HG03520 (cell line): ENCODE results near the gene RAB8A.

Experiments
- ATAC-seq: cut with Tn5 transposase; IDR thresholded peaks from one replicate; pipeline ENCODE4 v1.9.1; 2021; ENCODE audit warnings: mild to moderate bottlenecking, moderate library complexity; ENCODE audit not compliant: unreplicated experiment

Gene RAB8A

DNA sequence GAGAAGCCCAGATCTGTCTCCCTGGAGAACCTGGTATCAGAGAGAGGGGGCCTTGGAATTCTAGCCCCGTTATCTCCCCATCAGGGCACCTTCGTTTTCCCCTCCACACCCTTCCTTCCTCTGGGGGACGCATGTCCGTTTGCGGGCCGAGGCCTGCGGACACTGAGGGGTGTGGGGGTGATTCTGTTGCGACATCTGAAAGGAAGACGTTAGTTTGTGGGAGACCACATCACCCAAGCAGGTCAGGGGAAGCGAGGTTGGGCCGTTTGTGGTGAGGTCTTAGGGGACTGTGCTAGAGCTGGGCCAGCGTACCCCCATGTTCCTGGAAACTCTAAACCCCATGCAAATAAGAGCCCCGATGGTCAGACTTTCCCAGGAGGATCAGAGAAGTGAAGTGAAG lies 28.1 kb downstream of the RAB8A start:
- ATAC-seq = no peak

DNA sequence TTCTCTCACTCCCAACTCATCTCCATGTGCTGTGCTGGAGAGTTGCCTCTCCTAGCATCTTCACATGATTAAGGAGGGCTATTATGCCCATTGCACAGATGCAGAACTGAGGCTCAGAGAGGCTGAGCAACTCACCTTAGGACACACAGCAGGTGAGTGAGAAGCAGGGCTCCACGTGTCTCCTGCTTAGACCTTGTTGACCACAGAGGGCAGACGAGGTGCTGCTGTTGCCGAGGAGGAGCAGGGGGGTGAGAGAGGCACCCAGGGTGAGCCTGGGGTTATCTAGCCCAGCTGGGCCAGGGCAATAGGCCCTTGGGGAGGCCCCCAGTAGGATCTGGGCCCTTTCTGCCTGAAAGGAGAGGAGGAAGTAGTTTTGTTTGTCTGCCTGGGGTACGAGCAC lies 29.4 kb downstream of the RAB8A start:
- no peak for ATAC-seq

DNA sequence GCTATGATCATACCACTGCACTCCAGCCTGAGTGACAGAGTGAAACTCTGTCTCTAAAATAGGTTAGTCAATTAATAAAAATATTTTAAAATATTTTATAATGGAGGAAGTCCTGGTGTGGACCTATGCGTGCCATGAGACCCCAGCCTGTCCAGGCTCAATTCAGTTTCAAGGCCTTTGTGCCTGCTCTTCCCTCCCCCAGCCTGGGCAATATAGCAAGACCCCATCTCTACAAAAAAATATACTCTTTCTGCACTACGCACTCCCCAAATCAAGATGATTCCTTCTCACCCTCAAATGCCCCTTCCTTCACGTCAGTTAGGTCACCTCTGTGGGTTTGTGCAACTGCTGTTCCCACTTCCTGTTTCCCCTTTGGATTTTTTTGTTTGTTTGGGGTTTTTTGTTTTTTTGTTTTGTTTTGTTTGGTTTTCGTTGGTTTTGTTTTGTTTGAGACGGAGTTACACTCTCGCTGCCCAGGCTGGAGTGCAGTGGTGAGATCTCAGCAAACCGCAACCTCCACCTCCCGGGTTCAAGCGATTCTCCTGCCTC lies 30.4 kb downstream of the RAB8A start:
- ATAC-seq = no peak

DNA sequence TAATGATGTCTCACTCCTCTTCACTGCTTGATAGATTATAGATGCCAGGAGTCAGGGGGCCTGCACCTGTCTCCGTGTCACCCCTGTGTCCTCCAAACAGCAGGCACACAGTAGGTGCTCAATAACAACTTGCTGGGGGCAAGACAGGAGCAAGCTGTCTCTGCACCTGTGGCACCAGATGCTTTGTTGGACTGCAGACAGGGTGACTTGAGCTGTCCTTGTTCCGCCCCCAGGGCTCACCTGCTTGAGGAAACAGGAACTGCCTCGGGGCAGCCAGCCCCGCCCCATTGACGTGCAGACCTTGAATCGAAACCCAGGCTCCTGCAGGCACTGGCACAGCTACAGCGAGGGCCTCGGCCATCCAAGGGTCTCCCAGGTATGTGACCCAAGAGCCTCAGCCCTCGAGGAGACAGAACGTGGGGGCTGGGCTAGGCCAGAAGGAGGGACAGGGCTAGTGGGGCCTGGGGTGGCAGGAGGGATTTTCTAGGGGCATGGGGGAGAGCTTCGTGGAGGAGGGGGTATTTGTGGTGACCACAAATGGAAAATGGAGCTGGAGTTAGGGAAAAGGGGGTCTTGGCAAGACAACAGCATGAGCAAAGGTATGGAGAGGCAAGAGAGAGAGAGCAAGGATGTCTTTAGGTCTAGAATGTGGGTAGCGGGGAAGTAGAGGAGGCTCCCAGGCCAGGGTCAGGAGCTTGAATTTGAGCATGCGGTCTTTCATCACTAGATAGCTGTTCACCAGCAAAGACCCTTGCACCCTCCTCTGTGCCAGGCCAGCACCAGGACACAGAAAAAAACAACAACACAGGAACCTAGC lies 31.9 kb downstream of the RAB8A start, which contains the start of gene HSH2D:
HSH2D (plus strand) TSS at position 287 of the 817 bp plus-strand sequence. CDS start 5,066 bp downstream, outside the sequence.
- peak; percentile 58 for ATAC-seq

DNA sequence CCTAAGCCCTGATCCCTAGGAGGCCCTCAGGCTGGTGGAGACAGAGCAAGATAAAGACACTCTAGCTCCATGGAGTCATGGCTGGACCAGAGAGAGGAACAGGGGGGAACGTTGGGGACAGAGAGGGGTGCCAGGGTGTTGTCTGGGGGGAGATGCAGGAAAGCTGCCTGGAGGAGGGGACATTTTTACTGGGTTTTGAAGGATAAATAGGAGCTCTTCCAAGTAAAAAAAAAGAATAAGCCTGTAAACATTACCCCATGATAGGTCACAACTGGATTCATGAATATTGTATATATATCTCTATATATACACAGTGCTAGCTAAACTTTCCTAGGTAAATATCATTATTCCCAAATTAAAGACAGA lies 32.5 kb downstream of the RAB8A start:
- ATAC-seq = no peak

DNA sequence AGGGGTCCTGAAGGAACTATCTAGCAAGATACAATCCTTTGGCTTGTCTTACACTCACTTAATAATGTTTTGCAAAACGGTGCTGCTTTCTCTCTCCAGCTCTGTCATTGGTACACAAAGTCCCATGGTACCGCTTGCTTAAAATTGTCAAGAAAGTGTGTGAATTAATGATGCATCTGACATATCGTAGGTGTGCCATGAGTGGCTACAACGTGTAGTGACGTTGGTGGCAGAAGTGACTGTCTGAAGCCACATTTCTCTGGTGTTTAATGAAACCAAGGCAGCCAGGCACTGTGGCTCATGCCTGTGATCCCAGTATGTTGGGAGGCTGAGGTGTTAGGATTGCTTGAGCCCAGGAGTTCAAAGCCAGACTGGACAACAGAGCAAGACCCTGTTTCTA lies 34.4 kb downstream of the RAB8A start:
- ATAC-seq = no peak

DNA sequence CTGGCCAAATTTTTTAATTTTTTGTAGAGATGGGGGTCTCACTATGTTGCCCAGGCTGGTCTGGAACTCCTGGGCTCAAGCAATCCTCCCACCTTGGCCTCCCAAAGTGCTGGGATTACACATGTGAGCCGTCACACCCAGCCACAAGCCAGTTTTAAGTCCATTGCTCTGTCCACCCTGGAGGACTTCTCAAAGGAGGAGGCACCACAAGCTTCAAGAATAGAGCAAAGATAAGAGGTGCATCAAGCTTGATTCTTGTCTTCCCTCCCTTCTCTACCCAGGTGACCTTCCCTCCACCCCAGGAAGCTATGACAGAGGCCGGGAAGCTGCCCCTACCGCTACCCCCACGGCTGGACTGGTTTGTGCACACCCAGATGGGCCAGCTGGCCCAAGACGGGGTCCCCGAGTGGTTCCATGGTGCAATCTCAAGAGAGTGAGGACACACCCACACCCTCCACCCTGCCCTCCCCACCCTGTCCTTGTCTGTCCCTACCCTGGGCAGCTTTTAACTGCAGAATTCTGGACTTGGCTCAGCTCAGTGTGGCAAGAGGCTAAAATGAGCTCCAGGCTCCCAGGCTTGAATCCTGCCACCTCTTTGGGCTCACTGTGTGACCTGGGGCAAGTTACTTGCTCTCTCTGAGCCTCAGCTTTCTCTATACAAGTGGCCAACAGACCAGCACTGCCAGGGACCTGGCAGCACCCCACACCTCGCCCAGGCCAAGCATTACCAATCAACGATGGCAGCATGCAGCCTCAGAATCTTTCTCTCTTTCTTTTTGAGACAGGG lies 36.9 kb downstream of the RAB8A start:
- no peak for ATAC-seq

DNA sequence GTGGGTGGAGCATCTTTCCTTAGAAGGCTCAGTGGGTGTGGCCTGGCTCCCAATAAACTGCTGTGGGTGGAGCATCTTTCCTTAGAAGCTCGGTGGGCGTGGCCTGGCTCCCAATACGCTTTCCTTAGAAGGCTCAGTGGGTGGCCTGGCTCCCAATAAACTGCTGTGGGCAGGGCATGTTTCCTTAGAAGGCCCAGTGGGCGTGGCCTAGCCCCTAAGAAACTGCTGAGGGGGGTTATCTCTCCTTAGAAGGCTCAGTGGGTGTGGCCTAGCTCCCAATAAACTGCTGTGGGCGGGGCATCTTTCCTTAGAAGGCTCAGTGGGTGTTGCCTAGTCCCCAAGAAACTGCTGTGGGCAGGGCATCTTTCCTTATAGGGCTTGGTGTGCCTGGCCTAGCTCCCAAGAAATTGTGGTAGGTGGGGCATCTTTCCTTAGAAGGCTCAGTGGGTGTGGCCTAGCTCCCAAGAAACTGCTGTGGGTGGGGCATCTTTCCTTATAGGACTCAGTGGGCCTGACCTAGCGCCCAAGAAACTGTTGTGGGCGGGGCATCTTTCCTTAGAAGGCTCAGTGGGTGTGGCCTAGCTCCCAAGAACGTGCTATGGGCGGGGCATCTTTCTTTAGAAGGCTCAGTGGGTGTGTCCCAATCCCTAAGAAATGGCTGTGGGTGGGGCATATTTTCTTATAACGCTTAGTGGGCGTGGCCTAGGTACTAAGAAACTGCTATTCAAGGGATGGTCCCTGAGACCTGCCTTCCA lies 42.1 kb downstream of the RAB8A start:
- ATAC-seq = no peak

DNA sequence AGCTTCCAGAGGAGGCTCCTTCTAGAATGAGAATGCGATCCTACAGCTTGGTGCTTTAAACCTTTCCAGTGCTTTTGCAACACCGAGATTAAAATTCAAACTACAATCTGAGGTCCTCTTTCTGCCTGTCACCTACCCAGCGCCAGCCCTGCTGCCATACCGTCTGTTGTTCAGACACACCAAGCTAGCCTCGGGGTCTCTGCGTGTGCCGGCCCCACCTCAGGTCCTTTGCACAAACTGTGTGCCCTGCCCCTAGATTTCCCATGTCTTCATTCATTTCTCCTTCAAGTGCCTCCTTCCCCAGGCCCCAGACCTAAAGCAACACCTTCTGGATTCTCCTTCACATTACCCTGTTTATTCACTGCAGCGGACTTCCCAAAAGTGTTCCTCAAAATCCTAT lies 42.9 kb downstream of the RAB8A start:
- ATAC-seq = no peak

DNA sequence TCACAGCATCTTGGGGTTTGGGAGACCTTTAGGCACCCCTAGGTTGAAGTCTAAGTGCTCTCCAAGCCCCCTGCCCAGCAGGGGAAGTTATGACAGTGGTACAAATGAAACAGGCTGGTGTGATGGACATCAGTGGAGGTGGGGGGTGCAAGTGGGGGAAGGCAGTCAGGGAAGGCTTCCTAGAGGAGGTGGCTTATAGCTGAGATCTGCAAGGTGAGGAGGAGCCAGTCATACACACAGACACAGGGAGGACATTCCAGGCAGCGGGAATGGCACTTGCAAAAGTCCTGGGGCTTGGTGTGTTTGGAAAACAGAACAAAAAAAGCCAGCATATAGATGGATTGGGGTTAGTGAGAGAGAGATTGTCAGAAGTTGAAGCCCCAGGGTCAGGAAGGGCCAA lies 43.4 kb downstream of the RAB8A start:
- ATAC-seq = no peak

DNA sequence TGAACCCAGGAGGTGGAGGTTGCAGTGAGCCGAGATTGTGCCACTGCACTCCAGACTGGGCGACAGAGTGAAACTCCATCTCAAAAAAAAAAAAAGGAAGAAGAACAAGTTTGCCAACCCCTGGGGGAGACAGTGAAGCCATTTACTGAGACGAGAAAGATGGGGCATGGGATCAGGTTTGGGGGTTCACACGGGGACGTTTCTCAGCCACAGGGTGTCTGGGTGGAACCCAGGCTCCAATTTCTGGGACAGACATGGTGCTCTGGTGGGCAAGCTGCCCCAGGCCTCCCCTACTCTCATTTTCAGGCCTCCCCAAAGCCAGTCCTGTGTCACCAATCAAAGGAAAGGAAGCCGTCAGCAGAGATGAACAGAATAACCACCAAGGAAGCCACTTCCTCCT lies 45.2 kb downstream of the RAB8A start:
- ATAC-seq = no peak

DNA sequence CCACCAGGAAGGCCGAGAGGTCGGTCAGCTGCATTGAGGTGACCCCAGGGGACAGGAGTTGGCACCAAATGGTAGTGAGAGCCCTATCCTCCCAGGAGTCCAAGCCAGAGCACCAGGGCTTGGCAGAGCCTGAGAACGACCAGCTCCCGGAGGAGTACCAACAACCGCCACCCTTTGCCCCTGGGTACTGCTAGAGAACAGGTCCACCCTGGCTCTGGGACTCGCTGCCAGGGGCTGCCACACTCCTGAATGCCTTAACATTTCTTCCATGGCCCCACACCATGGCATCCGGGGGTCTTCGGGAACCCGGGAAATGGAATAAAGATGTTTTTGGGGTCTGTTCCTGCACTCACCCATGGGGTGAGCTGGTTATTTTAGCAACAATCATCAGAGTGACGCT lies 45.9 kb downstream of the RAB8A start:
- no peak for ATAC-seq

DNA sequence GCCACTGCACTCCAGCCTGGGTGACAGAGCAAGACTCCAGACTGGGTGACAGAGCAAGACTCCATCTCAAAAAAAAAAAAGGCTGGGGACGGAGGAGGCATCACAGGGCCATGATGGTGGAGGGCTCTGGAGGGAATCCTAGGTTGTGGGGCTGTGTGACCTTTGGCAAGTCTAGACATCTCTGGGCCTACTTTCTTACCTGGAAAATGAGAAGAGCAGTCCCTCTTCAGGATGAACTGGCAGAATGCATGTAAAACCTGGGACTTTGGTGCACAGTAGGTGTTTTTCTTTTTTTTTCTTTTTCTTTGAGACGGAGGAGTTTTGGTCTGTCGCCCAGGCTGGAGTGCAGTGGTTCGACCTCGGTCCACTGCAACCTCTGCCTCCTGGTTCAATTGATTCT lies 48.0 kb downstream of the RAB8A start:
- no peak for ATAC-seq

DNA sequence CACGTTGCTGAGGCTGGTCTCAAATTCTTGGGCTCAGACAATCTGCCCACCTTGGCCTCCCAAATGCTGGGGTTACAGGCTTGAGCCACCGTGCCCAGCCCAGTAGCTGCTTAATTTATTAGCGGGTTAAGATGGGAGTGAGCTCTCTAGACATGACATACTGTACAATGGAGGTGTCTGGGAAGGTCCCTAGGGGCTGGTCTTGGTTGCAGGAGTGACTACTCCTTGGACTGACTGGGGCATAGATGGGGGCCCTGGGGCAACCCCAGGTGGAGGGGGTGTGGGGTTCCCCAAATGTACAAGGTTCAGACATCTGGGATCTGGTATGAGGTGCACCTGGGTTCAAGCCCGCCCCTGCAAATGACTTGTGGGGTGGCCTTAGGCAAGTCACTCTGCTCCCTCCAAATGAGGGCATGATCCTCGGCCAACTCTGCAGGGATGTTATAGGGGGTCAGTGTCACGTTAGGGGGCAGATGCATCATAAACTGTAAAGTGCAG lies 48.8 kb downstream of the RAB8A start:
- ATAC-seq = no peak

DNA sequence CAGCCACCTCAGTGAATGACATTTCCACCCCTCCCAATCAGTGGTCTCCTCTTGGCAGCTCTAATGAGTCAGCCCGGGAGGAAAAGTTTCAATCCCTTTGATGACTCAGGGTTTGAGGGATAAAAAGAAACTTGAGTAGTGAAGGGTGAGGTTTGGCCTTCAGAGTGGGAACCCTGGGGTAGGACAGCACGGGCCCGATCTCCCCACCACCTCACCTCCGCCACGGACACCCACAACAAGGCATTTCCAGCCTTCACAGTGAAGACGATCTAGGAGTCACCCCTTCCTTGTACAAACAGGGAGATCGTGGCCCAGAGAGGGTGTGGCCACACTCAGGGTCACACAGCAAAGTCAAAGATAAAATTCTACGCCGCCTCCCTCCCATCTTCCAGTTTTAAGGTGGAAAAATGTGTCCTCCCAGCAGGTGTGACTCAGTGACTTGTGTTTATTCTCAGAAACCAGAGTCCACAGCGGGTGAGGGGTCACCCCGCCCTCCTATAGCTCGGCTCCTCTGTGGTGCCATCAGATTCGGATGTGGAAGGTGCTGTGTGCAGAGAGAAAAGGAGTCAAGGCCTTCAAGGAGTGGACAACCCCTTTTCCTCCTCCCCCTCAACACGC lies 49.4 kb downstream of the RAB8A start:
- ATAC-seq = no peak

DNA sequence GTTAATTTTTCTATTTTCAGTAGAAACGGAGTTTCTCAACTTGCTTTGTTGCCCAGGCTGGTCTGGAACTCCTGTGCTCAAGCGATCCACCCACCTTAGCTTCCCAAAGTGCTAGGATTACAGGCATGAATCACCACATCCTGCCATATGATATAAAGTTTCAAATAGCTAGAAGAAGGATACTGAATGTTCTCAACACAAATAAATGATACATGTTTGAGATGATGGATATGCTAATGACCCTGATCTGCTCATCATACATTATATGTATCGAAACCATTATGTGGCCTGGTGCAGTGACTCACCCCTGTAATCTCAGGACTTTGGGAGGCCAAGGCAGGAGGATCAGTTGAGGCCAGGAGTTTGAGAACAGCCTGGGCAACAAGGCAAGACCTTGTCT lies 50.2 kb downstream of the RAB8A start:
- no peak for ATAC-seq

DNA sequence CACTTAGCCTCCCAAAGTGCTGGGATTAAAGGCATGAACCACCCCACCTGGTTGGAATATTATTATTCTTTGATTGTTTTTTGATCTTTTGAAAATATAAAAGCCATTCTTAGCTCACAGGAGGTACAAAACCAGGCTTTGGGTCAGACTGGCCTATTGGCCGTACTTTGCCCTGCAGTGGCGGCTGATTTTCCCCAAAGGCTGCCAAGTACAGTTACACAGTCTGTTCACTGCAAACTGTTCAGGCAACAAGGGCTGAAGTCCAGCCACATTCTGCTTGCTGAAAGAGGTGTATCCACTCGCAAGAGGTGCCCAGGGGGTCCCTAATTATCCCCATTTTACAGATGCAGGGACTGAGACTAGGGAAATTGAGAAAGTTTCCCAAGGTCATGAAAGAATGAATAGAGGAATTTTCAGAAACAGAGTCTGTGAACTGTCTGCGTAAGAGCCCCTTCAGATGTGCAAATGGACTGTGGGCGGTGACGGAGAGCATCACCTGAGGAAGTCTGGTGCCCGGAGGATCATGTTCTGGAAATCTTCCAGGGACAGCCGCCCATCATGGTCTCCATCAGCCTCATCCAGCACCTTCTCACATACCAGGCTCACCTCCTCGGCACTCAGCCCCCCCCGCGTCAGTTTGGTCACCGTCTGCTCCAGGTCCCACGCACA lies 52.7 kb downstream of the RAB8A start:
- ATAC-seq = no peak

DNA sequence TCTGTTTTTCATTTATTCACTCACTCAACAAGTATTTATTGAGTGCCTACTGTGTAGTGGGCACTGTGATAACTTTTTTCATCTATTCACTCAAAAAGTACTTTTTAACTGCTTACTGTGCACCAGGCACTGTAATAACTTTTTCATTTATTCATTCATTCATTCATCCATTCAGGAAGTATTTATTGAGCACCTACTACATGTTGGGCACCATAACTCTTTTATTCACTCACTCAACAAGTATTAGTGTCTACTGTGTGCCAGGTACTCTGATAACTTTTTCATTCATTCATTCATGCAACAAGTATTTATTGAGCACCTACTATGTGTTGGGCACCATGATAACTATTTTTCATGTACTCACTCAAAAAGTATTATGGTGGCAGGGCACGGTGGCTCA lies 54.7 kb downstream of the RAB8A start:
- ATAC-seq = no peak

DNA sequence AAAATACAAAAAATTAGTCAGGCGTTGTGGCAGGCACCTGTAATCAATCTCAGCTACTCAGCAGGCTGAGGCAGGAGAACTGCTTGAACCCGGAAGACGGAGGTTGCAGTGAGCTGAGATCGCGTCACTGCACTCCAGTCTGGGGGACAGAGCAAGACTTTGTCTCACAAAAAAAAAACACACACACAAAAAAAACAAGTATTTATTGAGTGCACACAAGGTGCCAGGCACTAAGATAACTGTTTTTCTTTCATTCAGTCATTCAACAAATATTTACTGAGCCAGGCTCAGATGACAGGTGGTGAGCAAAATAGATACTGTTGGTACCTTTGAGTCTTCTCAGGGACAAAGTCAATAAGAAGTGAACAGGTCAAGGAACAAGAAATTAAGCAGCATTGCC lies 55.4 kb downstream of the RAB8A start:
- no peak for ATAC-seq

DNA sequence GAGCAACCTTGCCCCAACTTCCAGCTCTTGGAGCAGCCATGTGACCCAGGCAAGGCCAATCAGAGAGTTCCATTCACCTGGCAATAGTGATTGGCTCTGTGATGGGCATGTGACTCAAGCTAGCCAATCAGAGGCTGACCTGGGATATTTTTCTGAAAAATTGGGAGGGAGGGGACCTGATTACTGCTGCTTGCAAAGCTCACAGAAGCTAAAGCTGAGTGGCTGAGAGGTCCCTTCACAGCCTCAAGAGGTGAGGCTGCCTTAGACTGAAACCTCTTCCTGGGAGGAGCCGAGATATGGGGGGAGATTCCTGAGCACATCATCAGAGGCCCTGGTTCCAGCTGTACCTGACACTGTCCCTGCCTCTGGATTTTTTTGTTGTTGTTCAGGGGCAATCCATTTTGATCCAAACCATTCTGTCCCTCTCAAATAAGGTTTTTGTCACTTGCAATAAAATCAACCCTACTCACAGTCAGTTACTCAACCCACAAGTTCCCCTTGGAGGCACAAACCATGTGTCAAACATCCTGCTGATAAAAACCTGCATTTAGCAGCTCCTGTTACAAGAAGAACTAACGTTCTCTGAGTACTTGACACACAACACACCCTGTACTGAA lies 56.9 kb downstream of the RAB8A start:
- no peak for ATAC-seq
